D721Med (cell line): Measurements from ENCODE around the gene GALNT12.
A peak's percentile ranks its signal among the peaks of the same experiment; 100 is the strongest.

ENCODE experiments used
- DNase-seq: peaks from one replicate; pipeline ENCODE4 v3.0.0; 2011; ENCODE audit warnings: low spot score; ENCODE audit not compliant: insufficient read length
- FAIRE-seq: peaks from 2 replicates; lab custom pipeline; 2011; peaks lifted over from hg19 to GRCh38; lab: Jason Lieb, UNC
- TF ChIP-seq, protein P1 (sequence below): IDR thresholded peaks from 2 replicates; pipeline ENCODE4 v1.5.1; 2012; ENCODE audit warnings: mild to moderate bottlenecking, control low read depth; ENCODE audit not compliant: insufficient read depth; ENCODE audit errors: missing control alignments

Gene GALNT12

DNA sequence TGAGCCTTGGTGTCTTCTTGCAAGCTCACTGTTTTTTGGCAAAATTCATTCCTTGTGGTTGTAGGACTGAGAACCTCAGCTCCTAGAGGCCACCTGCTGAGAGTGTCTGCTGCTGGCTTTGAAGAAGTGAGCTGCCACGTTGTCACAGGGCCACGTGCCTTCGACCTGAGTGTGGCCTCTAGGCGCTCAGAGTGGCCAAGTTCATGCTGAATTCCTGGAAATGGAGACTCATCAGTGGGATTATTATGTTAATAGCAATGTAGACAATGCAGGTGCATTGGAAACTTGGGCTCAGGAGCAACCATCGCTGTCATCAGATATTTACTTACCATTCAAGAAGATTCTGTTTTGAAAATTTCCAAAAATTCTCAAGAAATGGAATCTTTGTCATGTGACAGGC lies 52.5 kb downstream of the GALNT12 start:
- DNase-seq (no peak), FAIRE-seq (no peak)
- TF ChIP-seq, protein P1, sequence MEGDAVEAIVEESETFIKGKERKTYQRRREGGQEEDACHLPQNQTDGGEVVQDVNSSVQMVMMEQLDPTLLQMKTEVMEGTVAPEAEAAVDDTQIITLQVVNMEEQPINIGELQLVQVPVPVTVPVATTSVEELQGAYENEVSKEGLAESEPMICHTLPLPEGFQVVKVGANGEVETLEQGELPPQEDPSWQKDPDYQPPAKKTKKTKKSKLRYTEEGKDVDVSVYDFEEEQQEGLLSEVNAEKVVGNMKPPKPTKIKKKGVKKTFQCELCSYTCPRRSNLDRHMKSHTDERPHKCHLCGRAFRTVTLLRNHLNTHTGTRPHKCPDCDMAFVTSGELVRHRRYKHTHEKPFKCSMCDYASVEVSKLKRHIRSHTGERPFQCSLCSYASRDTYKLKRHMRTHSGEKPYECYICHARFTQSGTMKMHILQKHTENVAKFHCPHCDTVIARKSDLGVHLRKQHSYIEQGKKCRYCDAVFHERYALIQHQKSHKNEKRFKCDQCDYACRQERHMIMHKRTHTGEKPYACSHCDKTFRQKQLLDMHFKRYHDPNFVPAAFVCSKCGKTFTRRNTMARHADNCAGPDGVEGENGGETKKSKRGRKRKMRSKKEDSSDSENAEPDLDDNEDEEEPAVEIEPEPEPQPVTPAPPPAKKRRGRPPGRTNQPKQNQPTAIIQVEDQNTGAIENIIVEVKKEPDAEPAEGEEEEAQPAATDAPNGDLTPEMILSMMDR: no peak

DNA sequence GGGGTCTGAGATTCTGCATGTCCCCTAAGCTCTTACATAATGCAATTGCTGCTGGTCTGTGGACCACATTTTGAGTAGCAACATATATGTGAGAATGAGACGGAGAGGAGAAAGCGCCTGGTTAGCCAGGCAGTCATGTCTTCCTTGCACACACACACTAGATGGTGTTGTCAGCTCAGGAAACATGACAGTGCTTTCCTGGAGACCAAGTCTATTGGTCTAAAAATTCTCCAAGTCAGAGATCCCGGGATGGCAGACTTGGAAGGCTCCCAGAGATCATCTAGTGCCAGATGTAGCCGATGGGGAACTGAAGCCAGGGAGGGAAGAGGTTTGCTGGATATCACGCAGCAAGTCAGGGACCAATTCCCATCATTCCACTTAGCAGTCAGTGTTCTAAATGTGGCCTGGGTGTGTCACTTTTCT lies 53.4 kb downstream of the GALNT12 start:
- TF ChIP-seq, protein P1: peak; percentile 23
- no peak for FAIRE-seq
- no peak for DNase-seq

DNA sequence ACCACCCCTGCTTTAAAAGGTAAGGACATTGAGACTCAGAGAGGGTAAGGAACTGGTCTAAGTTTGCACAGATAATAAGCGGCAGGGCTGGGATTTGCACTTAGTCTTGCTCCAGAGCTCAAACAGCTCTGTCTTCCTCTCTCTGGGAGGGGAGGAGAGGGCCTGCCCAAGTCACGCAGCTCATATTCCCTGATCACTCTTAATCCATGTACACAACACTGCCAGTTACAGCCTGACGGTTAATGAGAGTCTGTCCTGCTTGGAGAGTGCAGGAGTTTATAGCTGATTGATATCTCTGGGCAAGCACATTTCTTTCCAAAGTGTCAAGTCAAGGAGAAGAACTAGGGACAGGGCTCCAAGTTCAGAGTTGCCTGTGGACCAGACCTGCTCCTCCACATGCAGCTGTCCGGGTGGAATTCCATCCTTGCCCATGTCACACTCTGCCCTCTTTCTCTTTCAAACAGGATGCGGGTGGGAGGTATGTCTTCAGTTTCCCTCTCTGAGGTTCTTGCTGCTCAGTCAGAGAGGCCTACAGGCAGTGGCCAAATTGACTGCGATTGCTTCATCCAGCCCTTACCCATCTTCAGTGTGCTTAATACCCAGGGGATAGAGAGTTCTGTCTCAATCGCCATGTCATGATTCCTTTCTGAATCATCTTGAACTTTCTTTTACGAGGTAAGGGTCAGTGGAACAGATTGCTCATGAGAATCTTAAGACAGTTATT lies 54.5 kb downstream of the GALNT12 start:
- TF ChIP-seq, protein P1: no peak
- DNase-seq: no peak
- FAIRE-seq: no peak

DNA sequence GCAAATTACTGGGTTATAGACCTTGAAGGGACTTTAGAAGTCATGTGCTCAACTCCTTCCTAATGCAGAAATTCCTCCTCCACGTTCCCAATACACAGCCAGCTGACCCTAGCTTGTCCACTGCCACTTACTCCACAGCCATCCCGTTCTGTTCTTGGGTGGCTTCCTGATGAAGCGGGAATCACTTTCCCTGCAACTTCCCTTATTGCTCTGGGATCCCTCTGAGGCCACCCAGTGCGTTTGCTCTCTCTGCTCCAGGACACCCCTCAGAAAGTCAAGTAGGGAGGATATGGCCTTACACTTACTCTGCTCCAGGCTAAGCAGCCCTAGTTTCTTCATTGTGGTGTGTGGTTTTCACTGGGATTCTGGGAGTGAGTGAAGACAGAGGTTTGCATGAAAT lies 55.5 kb downstream of the GALNT12 start:
- FAIRE-seq: no peak
- TF ChIP-seq, protein P1: no peak
- DNase-seq: no peak

DNA sequence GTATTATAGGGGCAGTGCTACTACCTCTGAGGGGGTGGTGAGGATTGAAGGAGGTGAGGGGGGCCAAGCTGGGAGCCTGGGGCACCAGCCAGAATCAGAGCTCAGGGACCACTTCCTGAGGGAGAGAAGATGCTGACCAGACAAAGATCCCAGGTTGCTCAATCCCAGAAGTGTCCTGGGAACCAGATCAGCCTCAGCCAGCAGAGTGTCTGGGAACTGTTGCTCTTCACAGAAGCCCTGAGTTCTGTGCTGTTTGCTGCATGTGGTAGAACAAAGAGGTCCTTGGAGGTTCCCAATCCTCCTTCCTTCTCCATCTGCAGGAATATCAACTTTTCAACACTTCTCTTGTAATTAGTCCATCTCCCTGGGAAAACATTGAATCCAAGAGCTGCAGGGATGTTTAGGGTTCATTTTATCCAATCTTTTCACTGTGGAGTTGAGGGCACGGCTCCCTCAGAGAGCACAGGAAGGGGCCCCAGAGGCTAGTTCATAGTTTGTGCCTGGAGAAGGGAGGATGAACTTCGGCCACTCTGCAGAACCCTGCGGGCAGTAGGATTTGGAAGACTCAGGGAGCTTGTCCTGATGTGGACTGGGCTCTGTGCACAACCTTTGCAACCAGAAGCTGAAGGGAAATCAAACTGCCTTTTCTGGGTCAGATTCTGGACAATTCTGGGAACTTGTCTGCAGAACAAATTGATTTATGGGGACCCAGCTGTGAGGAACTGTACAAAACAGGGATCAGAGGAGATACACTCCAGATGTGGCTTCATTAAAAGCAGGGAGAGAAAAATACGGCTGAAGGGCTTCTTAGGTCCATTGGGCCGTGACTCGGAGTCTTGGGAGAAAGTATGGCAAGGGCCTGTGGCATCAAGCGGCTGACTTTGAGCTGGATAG lies 57.1 kb downstream of the GALNT12 start:
- FAIRE-seq: no peak
- TF ChIP-seq, protein P1: no peak

DNA sequence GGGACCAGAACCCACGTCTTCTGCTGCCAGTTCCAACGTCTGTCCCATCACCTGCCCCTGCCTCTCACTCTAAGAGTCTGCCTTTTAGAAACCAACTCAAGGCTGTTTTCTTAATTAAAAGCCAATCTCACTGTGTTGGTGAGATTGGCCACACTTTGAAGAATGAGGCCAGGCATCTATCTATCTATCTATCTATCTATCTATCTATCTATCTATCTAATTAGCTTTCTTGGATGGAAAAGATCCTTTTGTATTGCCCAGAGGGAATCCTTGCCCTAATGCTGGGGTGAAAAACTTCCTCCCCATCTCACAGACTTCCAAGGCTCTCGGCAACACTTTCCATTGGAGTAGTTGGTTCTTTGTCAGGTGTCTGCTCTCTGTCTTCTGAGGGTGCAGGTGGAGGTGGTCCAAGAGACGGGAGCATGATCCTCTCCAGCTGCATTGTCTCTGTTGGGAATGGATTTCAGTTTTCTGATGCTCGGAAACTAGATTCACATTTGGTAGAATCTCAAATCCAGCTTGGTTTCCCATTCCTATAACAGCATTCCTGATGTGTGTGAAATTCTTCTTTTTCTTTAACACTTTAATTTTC lies 57.9 kb downstream of the GALNT12 start:
- TF ChIP-seq, protein P1: no peak
- no peak for FAIRE-seq
- DNase-seq: no peak

More for the DNA sequence above, 57.1 kb downstream of the GALNT12 start:
- DNase-seq: no peak
